GM12874 (cell line): ENCODE data around the gene ZNF576.

Experiments used
- CTCF ChIP-seq: IDR thresholded peaks from 2 replicates; pipeline ENCODE4 v1.5.1; 2011; ENCODE audit warnings: low read depth, mild to moderate bottlenecking, control low read depth, low read length, moderate library complexity; ENCODE audit not compliant: insufficient read depth

ZNF576 gene

GRCh38 chr19:43569657-43570056 lies 26.7 kb upstream of the ZNF576 start:
- TF ChIP-seq CTCF, result no peak

- no peak for TF ChIP-seq CTCF
Measured at GRCh38 chr19:43570174-43570791, 26.1 kb upstream of the ZNF576 start.

GRCh38 chr19:43572171-43572588 lies 24.2 kb upstream of the ZNF576 start:
- no peak for TF ChIP-seq CTCF

GRCh38 chr19:43574424-43575155 lies 21.8 kb upstream of the ZNF576 start:
- TF ChIP-seq CTCF, result no peak

- TF ChIP-seq CTCF, result no peak
Measured at GRCh38 chr19:43575156-43575950, 21.0 kb upstream of the ZNF576 start, which contains the start of the genes PINLYP and XRCC1. TSS of gene PINLYP (plus strand) at chr19:43575801. CDS start at chr19:43577192, 1,391 bp downstream. TSS of gene XRCC1 (minus strand) at chr19:43575527. CDS start at chr19:43575458, 69 bp downstream.

- no peak for TF ChIP-seq CTCF
Measured at GRCh38 chr19:43575955-43576878, 20.2 kb upstream of the ZNF576 start.
